ENCODE measurements around the gene CMIP.

GRCh38 chr16:81639348-81639747 is 194.7 kb downstream of the CMIP start:
- TF ChIP-seq POLR2A (IDR thresholded peaks at IDR 0.05) (no peak), CTCF (IDR thresholded peaks at IDR 0.05) (no peak), POLR2AphosphoS5 (IDR thresholded peaks at IDR 0.05) (no peak), EP300 (IDR thresholded peaks at IDR 0.05) (no peak)

All from sigmoid colon (tissue), 4 donors.